Measurements from ENCODE around the gene PER1.
"Not testable (repeated sequence)": the region's sequence is repeated elsewhere in the genome, so short reads cannot be mapped to it uniquely, and the experiment has no call there.

Gene PER1

GRCh38 chr17:8117367-8117979 is 34.7 kb downstream of the PER1 start:
- no peak for DNase-seq (ENCODE audit: extremely low spot score)
- POLR2A ChIA-PET, result interaction anchor here (0.7 to 1.5 kb wide), 3 partner anchors 39 to 56 kb away, joined by 3 read pairs; no protein-coding TSS in a partner anchor
- TF ChIP-seq L3MBTL2 (conservative IDR thresholded peaks at IDR 0.05), result no peak
- TF ChIP-seq ARNT (IDR thresholded peaks at IDR 0.05), result no peak
- TF ChIP-seq LEF1 (IDR thresholded peaks at IDR 0.05; ENCODE audit: borderline replicate concordance), result no peak
- TF ChIP-seq ZNF384 (IDR thresholded peaks at IDR 0.05), result no peak
- no peak for TF ChIP-seq FOXK2 (IDR thresholded peaks at IDR 0.05)
- TF ChIP-seq NFRKB (IDR thresholded peaks at IDR 0.05), result no peak
- no peak for TF ChIP-seq BHLHE40 (IDR thresholded peaks at IDR 0.05; ENCODE audit: borderline replicate concordance)
- no peak for TF ChIP-seq SP1 (IDR thresholded peaks at IDR 0.05)
- CTCF ChIA-PET, result interaction anchor here (0.6 to 1.2 kb wide), 4 partner anchors 44 to 68 kb away, joined by 3 to 6 read pairs (median 4); no protein-coding TSS in a partner anchor

DNA sequence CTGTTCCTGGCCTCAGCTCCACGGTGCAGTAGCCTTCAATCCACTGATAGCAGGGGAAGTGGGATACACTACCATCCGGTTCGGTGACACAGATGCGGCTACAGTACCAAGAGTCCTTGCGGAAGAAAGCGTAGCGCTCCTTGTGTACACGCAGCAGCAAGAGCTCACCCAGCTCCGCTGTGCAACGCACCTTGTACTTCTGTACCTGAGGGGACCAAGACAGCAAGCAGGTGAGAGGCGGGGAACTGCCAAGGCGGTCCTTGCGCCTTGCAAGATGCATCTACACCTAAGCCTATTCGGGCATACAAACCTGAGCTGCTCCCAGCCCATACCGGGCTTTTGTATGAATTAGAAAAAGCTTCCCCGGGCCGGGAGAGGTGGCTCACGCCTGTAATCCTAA is 35.4 kb downstream of the PER1 start:
- no peak for DNase-seq (ENCODE audit: extremely low spot score)
- ChIA-PET POLR2A (interaction anchor here (0.7 to 1.5 kb wide), 2 partner anchors 40 to 43 kb away, joined by 3 read pairs; no protein-coding TSS in a partner anchor), CTCF (interaction anchor here (1.2 kb wide), 1 partner anchor 56 kb away, joined by 3 read pairs; no protein-coding TSS in a partner anchor)
- no peak for TF ChIP-seq ARNT (IDR thresholded peaks at IDR 0.05)
- TF ChIP-seq FOXK2 (IDR thresholded peaks at IDR 0.05), result no peak
- no peak for TF ChIP-seq NFRKB (IDR thresholded peaks at IDR 0.05)
- TF ChIP-seq SUZ12 (IDR thresholded peaks at IDR 0.05), result no peak
- TF ChIP-seq FOXM1 (IDR thresholded peaks at IDR 0.05; ENCODE audit: borderline replicate concordance), result no peak
- TF ChIP-seq ZNF384 (IDR thresholded peaks at IDR 0.05), result no peak
- TF ChIP-seq HDGF (IDR thresholded peaks at IDR 0.05; ENCODE audit: borderline replicate concordance), result no peak
- no peak for TF ChIP-seq SP1 (IDR thresholded peaks at IDR 0.05)
- no peak for TF ChIP-seq CTBP1 (IDR thresholded peaks at IDR 0.05; ENCODE audit: borderline replicate concordance)
- TF ChIP-seq BHLHE40 (IDR thresholded peaks at IDR 0.05; ENCODE audit: borderline replicate concordance), result no peak
- no peak for TF ChIP-seq LEF1 (IDR thresholded peaks at IDR 0.05; ENCODE audit: borderline replicate concordance)
- TF ChIP-seq, protein P1, sequence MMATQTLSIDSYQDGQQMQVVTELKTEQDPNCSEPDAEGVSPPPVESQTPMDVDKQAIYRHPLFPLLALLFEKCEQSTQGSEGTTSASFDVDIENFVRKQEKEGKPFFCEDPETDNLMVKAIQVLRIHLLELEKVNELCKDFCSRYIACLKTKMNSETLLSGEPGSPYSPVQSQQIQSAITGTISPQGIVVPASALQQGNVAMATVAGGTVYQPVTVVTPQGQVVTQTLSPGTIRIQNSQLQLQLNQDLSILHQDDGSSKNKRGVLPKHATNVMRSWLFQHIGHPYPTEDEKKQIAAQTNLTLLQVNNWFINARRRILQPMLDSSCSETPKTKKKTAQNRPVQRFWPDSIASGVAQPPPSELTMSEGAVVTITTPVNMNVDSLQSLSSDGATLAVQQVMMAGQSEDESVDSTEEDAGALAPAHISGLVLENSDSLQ (IDR thresholded peaks at IDR 0.05), result no peak
- no peak for TF ChIP-seq ELF4 (IDR thresholded peaks at IDR 0.05)

- CTCF ChIA-PET, result interaction anchor here (0.7 to 3.0 kb wide), 6 partner anchors 9 to 50 kb away, joined by 3 to 18 read pairs (median 10); no protein-coding TSS in a partner anchor
- POLR2A ChIA-PET, result interaction anchor here (0.6 to 0.9 kb wide), 2 partner anchors 62 to 112 kb away, joined by 3 read pairs; no protein-coding TSS in a partner anchor
These were observed 41.3 kb downstream of the PER1 start for GRCh38 chr17:8110907-8111306.

DNA sequence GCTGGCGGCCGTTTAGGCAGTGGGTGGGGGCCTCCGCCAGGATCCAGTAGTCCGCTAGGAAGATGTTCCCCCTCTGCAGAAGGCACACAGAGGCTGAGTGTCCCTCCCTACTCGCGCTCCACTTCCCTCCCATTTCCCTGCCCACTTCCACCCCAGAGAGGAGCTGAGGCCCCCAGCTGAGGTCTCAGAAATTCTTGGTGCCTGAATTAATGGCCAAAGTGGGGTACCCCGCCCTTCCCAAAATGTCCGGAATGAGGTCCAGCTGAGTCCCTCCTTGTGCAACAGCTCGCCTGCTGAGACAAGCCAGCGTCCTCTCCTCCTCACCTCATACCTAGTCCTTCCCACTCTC is 41.8 kb downstream of the PER1 start:
- CTCF ChIA-PET, result interaction anchor here (0.7 to 3.0 kb wide), 6 partner anchors 9 to 50 kb away, joined by 3 to 18 read pairs (median 10); no protein-coding TSS in a partner anchor
- POLR2A ChIA-PET, result interaction anchor here (0.6 to 0.9 kb wide), 3 partner anchors 37 to 112 kb away, joined by 3 read pairs; no protein-coding TSS in a partner anchor
- no peak for DNase-seq (ENCODE audit: extremely low spot score)
- TF ChIP-seq ELF4 (IDR thresholded peaks at IDR 0.05) (no peak), LEF1 (IDR thresholded peaks at IDR 0.05; ENCODE audit: borderline replicate concordance) (no peak), TARDBP (IDR thresholded peaks at IDR 0.05) (no peak), SP1 (IDR thresholded peaks at IDR 0.05) (no peak)

More at GRCh38 chr17:8110907-8111306, 41.3 kb downstream of the PER1 start:
- no peak for DNase-seq (ENCODE audit: extremely low spot score)
- no peak for TF ChIP-seq ZNF384 (IDR thresholded peaks at IDR 0.05)
- no peak for TF ChIP-seq FOXM1 (IDR thresholded peaks at IDR 0.05; ENCODE audit: borderline replicate concordance)
- TF ChIP-seq CTBP1 (IDR thresholded peaks at IDR 0.05; ENCODE audit: borderline replicate concordance), result no peak
- no peak for TF ChIP-seq SP1 (IDR thresholded peaks at IDR 0.05)
- TF ChIP-seq FOXA1 (IDR thresholded peaks at IDR 0.05), result no peak
- TF ChIP-seq FOXK2 (IDR thresholded peaks at IDR 0.05), result no peak
- TF ChIP-seq TARDBP (IDR thresholded peaks at IDR 0.05), result no peak

DNA sequence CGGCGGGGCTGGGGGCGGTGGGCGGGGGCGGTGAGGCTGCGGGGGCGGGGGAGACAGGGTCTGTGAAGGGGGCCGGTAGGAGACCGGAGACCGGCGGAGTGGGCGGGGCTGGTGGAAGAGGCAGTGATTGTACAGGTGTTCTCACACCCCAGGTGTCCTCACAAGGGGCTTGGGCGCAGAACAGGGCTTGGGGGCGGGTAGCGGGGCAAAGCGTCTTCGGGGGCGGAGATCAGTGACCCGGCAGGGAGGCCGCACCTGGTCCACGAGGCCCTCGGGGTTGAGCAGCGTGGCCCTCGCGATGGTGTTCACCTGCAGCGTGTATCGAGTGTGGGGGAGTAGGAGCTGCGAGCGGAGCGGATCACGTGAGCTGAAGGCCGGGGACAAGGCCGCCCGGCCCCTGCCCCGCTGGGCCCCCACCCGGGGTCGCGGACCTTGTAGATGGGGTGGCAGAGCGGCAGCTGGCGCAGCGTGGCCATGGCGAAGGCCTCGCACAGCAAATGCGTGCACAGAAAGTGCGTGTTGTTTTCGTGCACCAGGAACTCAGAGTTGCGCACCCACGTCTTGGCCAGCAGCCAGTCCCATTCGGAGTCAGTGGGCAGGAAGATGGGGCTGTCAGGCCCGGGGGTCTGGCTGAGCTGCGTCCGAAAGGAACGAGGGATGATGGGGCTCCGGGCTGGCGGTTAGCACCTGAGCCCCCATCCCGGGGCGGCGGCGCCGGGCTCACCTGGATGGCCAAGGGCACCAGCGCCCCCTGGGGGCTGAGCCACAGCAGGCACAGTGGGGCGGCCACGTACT is 42.3 kb downstream of the PER1 start:
- POLR2A ChIA-PET, result interaction anchor here (0.7 to 0.9 kb wide), 2 partner anchors 36 to 113 kb away, joined by 3 read pairs; no protein-coding TSS in a partner anchor
- CTCF ChIA-PET, result interaction anchor here (0.6 to 3.0 kb wide), 7 partner anchors 10 to 227 kb away, joined by 3 to 18 read pairs (median 9); no protein-coding TSS in a partner anchor
- TF ChIP-seq TARDBP (IDR thresholded peaks at IDR 0.05), result no peak
- no peak for TF ChIP-seq ZNF384 (IDR thresholded peaks at IDR 0.05)
- TF ChIP-seq SP1 (IDR thresholded peaks at IDR 0.05), result no peak
- TF ChIP-seq NFRKB (IDR thresholded peaks at IDR 0.05), result no peak
- no peak for TF ChIP-seq FOXK2 (IDR thresholded peaks at IDR 0.05)
- TF ChIP-seq HDGF (IDR thresholded peaks at IDR 0.05; ENCODE audit: borderline replicate concordance), result no peak
- TF ChIP-seq FOXA1 (IDR thresholded peaks at IDR 0.05), result no peak
- no peak for TF ChIP-seq CTBP1 (IDR thresholded peaks at IDR 0.05; ENCODE audit: borderline replicate concordance)
- TF ChIP-seq ELF4 (IDR thresholded peaks at IDR 0.05), result no peak
- TF ChIP-seq ARNT (IDR thresholded peaks at IDR 0.05), result no peak
- no peak for TF ChIP-seq L3MBTL2 (conservative IDR thresholded peaks at IDR 0.05)
- no peak for TF ChIP-seq SUZ12 (IDR thresholded peaks at IDR 0.05)
- TF ChIP-seq, protein P1 (IDR thresholded peaks at IDR 0.05), result no peak
- peak; percentile 79 for DNase-seq (ENCODE audit: extremely low spot score)

- POLR2A ChIA-PET, result interaction anchor here (1.5 kb wide), 1 partner anchor 9 kb away, joined by 4 read pairs; the partner anchor contains the start of gene ALOXE3
- no peak for TF ChIP-seq TARDBP (IDR thresholded peaks at IDR 0.05)
- no peak for TF ChIP-seq FOXK2 (IDR thresholded peaks at IDR 0.05)
- no peak for TF ChIP-seq ZNF384 (IDR thresholded peaks at IDR 0.05)
- no peak for TF ChIP-seq ELF4 (IDR thresholded peaks at IDR 0.05)
- TF ChIP-seq FOXM1 (IDR thresholded peaks at IDR 0.05; ENCODE audit: borderline replicate concordance), result no peak
- no peak for TF ChIP-seq ARNT (IDR thresholded peaks at IDR 0.05)
- no peak for TF ChIP-seq L3MBTL2 (conservative IDR thresholded peaks at IDR 0.05)
- TF ChIP-seq LEF1 (IDR thresholded peaks at IDR 0.05; ENCODE audit: borderline replicate concordance), result no peak
- no peak for TF ChIP-seq SP1 (IDR thresholded peaks at IDR 0.05)
- TF ChIP-seq BHLHE40 (IDR thresholded peaks at IDR 0.05; ENCODE audit: borderline replicate concordance), result no peak
- TF ChIP-seq FOXA1 (IDR thresholded peaks at IDR 0.05), result no peak
- TF ChIP-seq NFRKB (IDR thresholded peaks at IDR 0.05), result no peak
- TF ChIP-seq CTBP1 (IDR thresholded peaks at IDR 0.05; ENCODE audit: borderline replicate concordance), result no peak
- TF ChIP-seq SUZ12 (IDR thresholded peaks at IDR 0.05), result no peak
- no peak for TF ChIP-seq HDGF (IDR thresholded peaks at IDR 0.05; ENCODE audit: borderline replicate concordance)
- TF ChIP-seq, protein P1 (IDR thresholded peaks at IDR 0.05), result no peak
- DNase-seq (ENCODE audit: extremely low spot score), result no peak
- CTCF ChIA-PET, result interaction anchor here (0.6 to 3.0 kb wide), 5 partner anchors 10 to 226 kb away, joined by 3 to 18 read pairs (median 11); no protein-coding TSS in a partner anchor
These were observed 43.1 kb downstream of the PER1 start for GRCh38 chr17:8108972-8109660.

DNA sequence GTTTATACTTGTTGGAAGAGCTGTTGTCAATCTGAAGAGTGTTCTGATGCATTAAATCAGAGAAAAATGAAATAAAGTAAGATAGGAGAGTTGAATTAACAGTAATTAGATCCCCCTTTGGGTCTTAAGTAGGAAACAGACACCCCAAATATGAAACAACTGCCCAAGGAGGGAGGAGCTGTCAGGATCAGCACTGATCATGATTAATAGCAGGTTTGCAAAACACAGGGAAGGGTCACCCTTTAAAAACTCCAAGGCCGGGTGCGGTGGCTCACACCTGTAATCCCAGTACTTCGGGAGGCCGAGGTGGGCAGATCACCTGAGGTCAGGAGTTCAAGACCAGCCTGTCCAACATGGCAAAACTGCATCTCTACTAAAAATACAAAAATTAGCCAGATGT is 45.2 kb downstream of the PER1 start:
- DNase-seq (ENCODE audit: extremely low spot score); POLR2A ChIA-PET: not testable (repeated sequence)
- CTCF ChIA-PET, result interaction anchor here (0.6 kb wide), 1 partner anchor 14 kb away, joined by 3 read pairs; no protein-coding TSS in a partner anchor
